ENCODE measurements around the gene ZNF407.

Gene ZNF407

DNA sequence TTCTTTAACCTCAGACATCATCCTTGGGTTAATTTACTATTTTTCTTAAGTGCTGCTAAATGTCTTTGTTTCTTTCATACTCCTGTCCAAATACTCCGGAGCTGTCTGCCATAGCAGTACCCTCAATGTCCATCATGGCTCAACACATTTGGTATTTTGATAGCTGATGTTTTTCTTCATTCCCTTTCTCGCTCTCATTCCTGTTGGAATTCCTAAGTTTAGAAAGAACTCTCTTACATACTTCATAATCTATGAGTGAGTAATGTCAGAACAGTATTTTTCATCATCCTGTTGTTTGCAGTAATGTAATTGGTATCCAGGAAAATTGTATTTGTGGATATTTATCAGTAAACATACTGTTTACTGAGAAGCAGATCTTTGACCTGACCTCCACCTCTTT, 328.4 kb downstream of the ZNF407 start:
- DNase-seq (ENCODE audit: low read depth), result no peak
- TF ChIP-seq, protein P1, sequence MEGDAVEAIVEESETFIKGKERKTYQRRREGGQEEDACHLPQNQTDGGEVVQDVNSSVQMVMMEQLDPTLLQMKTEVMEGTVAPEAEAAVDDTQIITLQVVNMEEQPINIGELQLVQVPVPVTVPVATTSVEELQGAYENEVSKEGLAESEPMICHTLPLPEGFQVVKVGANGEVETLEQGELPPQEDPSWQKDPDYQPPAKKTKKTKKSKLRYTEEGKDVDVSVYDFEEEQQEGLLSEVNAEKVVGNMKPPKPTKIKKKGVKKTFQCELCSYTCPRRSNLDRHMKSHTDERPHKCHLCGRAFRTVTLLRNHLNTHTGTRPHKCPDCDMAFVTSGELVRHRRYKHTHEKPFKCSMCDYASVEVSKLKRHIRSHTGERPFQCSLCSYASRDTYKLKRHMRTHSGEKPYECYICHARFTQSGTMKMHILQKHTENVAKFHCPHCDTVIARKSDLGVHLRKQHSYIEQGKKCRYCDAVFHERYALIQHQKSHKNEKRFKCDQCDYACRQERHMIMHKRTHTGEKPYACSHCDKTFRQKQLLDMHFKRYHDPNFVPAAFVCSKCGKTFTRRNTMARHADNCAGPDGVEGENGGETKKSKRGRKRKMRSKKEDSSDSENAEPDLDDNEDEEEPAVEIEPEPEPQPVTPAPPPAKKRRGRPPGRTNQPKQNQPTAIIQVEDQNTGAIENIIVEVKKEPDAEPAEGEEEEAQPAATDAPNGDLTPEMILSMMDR (IDR thresholded peaks at IDR 0.05; ENCODE audit: control insufficient read depth, extremely low read depth, insufficient read depth), result no peak
- no peak overlapping the region for H3K4me3 ChIP-seq (ENCODE audit: low read depth, low read length)

DNA sequence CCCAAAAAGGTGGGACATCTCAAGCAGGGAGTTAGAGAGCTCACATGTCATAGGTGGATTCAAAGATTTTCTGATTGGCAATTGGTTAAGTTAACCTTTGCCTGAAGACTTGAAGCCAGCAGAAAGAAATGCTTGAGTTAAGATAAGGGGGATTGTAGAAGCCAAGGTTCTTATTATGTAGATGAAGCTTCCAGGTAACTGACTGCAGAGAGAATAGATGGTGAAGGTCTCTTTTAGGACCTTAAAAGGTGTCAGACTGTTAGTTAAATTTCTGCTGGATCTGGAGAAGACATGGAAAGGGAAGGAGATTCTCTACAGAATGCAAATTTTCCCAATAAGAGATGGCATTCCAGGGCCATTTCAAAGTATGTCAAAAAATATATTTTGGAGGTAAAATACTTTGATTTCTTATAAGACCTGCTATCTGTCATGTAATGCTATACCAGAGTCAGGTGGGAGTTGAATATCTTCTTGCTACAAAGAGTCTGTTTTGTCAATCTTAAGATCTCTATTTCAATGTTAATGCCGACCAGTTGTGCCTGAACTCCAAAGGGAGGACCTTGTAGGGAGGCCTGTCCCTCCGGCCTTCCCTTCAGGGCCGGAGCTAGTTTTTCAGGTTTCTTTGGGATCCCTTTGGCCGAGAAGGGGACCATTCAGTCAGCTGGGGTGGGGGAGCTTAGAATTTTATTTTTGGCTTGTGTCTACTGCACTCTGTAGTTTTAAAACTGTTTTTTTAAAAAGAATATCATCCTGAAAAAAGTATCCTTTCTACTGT, 330.7 kb downstream of the ZNF407 start:
- no peak for DNase-seq (ENCODE audit: low read depth)
- TF ChIP-seq, protein P1 (IDR thresholded peaks at IDR 0.05; ENCODE audit: control insufficient read depth, extremely low read depth, insufficient read depth), result no peak
- H3K4me3 ChIP-seq (ENCODE audit: low read depth, low read length), result no peak overlapping the region

GRCh38 chr18:74929110-74929509, 331.4 kb downstream of the ZNF407 start:
- H3K4me3 ChIP-seq (ENCODE audit: low read depth, low read length), result no peak overlapping the region
- TF ChIP-seq, protein P1 (IDR thresholded peaks at IDR 0.05; ENCODE audit: control insufficient read depth, extremely low read depth, insufficient read depth), result no peak
- DNase-seq (ENCODE audit: low read depth), result no peak

DNA sequence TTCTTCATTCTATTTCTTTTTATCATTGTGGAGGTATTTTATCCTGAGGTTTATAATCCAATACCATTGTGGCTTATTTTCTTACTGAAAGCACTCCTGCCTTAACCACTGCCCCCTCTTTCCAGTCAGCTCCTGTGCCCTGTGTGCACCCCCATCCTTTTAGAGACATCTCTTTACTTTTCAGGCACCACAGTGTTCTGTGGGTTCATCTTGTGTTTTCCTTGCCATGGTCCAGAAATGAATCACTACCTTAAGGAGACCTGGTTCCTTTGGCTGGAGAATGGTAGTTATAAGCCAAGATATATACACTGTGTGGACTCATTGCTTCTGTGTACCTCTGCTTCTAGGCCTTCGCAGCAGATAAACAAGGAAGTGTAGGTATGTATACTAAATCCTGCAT, 332.9 kb downstream of the ZNF407 start:
- no peak for DNase-seq (ENCODE audit: low read depth)
- H3K4me3 ChIP-seq (ENCODE audit: low read depth, low read length), result no peak overlapping the region
- TF ChIP-seq, protein P1 (IDR thresholded peaks at IDR 0.05; ENCODE audit: control insufficient read depth, extremely low read depth, insufficient read depth), result no peak

DNA sequence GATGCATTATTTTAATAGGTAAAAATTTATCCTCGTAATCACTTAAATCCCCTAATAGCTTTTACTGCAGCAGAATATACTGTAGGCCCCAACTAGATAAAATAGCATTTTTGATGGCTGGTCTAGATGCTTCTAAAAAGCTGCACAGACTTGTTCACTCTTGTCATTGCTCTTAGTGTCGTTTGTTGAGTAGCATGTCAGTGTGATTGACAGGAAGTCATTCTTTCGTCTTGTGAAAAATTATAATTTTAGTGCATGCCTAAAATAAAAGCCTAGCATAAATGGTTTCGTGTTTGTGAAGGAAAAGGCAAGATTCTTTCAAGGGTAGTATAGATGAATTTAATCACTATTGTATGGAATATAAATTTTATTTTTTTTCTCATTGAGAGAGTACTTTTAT, 336.3 kb downstream of the ZNF407 start:
- no peak overlapping the region for H3K4me3 ChIP-seq (ENCODE audit: low read depth, low read length)
- TF ChIP-seq, protein P1 (IDR thresholded peaks at IDR 0.05; ENCODE audit: control insufficient read depth, extremely low read depth, insufficient read depth), result no peak
- no peak for DNase-seq (ENCODE audit: low read depth)

DNA sequence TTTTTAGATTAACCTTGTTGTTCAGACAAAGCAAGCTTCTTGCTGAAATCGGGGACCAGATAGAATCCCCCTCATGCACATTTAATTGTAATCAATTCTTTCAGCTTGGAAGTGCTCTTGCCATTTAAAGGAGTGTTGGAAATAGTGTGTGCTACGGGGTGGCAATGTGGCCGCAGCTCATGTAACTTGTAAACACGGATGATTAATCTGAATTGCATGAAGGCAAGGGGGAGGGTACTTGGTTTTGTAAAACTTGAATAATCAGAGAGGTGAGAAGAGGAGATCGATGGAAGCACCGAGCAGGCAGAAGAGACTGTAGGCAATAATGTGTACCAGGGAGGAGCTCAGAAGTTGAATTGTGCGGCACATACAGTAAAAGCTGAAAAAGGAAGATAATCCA, 337.8 kb downstream of the ZNF407 start:
- H3K4me3 ChIP-seq (ENCODE audit: low read depth, low read length), result no peak overlapping the region
- no peak for DNase-seq (ENCODE audit: low read depth)
- TF ChIP-seq, protein P1 (IDR thresholded peaks at IDR 0.05; ENCODE audit: control insufficient read depth, extremely low read depth, insufficient read depth), result no peak

DNA sequence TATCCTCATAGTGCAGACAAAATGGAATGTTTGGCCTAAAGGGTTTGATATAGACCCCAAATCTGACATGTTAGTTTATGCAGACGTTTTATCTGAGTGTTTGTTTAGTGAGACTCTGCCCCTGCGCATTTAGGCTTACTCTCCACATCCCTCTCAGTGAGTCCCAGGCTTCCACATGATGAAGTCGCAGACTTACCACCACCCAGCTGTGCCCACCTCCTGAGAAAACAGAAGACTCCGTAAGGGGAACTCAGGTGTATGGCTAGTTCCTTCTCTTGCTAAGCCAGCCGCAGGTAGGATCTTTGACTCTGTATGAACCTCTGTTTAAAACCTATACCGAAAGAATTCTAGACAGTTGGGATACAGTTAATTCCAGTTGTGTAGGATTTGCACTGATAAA, 338.7 kb downstream of the ZNF407 start:
- DNase-seq (ENCODE audit: low read depth), result no peak
- no peak overlapping the region for H3K4me3 ChIP-seq (ENCODE audit: low read depth, low read length)
- TF ChIP-seq, protein P1 (IDR thresholded peaks at IDR 0.05; ENCODE audit: control insufficient read depth, extremely low read depth, insufficient read depth), result no peak
